ENCODE data around the gene RNASE12. TPM values are rescaled to one million over a fixed set of nuclear protein-coding genes. Genes with fewer than 3 reads are reported as not detected.

RNASE12 gene
- total and polyA plus RNA-seq, 9 of the 15 experiments (the other 6 are each of a cell fraction or from before 2014, with no cell fraction given) = 0.24 TPM; not detected in 8

DNA sequence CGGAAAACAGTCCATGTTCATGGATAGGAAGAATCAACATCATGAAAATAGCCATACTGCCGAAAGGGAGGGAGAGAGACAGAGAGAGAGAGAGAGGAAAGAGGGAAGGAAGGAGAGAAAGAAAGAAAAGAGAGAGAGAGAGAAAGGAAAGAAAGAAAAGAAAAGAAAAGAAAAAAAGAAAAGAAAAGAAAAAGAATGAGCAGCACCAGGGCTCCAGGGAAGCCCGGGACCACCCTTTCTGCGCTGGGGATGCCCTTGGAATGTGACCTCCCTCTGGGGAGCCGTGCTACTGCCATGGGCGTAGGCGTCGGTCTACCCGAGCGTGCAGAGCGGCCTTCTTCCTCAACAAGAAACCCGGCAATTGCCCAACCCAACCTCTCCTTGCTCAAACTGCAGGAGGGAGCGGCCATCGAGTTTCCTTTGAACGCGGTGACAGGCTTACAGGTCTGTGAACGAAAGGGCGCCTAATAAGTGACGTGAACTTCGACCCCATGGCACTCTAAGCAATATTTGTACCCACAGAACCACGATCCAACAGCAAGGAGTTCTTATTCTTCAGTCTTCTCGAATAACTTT lies 33.4 kb upstream of the RNASE12 start (continued):
- TF ChIP-seq, protein P1, sequence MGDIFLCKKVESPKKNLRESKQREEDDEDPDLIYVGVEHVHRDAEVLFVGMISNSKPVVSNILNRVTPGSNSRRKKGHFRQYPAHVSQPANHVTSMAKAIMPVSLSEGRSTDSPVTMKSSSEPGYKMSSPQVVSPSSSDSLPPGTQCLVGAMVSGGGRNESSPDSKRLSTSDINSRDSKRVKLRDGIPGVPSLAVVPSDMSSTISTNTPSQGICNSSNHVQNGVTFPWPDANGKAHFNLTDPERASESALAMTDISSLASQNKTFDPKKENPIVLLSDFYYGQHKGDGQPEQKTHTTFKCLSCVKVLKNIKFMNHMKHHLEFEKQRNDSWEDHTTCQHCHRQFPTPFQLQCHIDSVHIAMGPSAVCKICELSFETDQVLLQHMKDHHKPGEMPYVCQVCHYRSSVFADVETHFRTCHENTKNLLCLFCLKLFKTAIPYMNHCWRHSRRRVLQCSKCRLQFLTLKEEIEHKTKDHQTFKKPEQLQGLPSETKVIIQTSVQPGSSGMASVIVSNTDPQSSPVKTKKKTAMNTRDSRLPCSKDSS (IDR thresholded peaks at IDR 0.05; ENCODE audit: low read depth, partially characterized antibody) = peak; percentile 3
- TF ChIP-seq MTA1 (IDR thresholded peaks at IDR 0.05; ENCODE audit: borderline replicate concordance) = peak; percentile 31; the same call in 1 of the 2 replicates
- no peak for TF ChIP-seq POLR2A (conservative IDR thresholded peaks at IDR 0.05)
- TF ChIP-seq, protein P2, sequence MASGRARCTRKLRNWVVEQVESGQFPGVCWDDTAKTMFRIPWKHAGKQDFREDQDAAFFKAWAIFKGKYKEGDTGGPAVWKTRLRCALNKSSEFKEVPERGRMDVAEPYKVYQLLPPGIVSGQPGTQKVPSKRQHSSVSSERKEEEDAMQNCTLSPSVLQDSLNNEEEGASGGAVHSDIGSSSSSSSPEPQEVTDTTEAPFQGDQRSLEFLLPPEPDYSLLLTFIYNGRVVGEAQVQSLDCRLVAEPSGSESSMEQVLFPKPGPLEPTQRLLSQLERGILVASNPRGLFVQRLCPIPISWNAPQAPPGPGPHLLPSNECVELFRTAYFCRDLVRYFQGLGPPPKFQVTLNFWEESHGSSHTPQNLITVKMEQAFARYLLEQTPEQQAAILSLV (tag; IDR thresholded peaks at IDR 0.05) = 0 out of 2 replicates have a peak, but pooled peaks have one; percentile 16
- no peak for TF ChIP-seq LEF1 (IDR thresholded peaks at IDR 0.05)
- TF ChIP-seq ZFP30 (CRISPR knock-in tag; IDR thresholded peaks at IDR 0.05; ENCODE audit: borderline replicate concordance) = no peak
- peak; percentile 49; the same call in 1 of the 2 replicates for TF ChIP-seq NBN (IDR thresholded peaks at IDR 0.05; ENCODE audit: low read depth)
- no peak for TF ChIP-seq HNRNPUL1 (IDR thresholded peaks at IDR 0.05; ENCODE audit: low read length)
- TF ChIP-seq, protein P3, sequence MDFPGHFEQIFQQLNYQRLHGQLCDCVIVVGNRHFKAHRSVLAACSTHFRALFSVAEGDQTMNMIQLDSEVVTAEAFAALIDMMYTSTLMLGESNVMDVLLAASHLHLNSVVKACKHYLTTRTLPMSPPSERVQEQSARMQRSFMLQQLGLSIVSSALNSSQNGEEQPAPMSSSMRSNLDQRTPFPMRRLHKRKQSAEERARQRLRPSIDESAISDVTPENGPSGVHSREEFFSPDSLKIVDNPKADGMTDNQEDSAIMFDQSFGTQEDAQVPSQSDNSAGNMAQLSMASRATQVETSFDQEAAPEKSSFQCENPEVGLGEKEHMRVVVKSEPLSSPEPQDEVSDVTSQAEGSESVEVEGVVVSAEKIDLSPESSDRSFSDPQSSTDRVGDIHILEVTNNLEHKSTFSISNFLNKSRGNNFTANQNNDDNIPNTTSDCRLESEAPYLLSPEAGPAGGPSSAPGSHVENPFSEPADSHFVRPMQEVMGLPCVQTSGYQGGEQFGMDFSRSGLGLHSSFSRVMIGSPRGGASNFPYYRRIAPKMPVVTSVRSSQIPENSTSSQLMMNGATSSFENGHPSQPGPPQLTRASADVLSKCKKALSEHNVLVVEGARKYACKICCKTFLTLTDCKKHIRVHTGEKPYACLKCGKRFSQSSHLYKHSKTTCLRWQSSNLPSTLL (IDR thresholded peaks at IDR 0.05) = 0 out of 2 replicates have a peak, but pooled peaks have one; percentile 39
- no peak for TF ChIP-seq ZNF146 (CRISPR knock-in tag; IDR thresholded peaks at IDR 0.05; ENCODE audit: unreplicated experiment)
- peak; percentile 31; the same call in 1 of the 2 replicates for TF ChIP-seq HLTF (IDR thresholded peaks at IDR 0.05)
- TF ChIP-seq RBBP5 (IDR thresholded peaks at IDR 0.05; ENCODE audit: borderline replicate concordance, insufficient read depth, low read length, poor library complexity, severe bottlenecking) = peak; percentile 43
- TF ChIP-seq YY1 (IDR thresholded peaks at IDR 0.05; ENCODE audit: borderline replicate concordance in 1 of 3, control insufficient read depth in 1 of 3, extremely low read depth in 1 of 3, insufficient read depth in 3 of 3, insufficient read length in 1 of 3, insufficient replicate concordance in 2 of 3, low read depth in 1 of 3, low read length in 2 of 3) = peak in 1 of 3 experiments; percentile 57
- TF ChIP-seq, protein P4, sequence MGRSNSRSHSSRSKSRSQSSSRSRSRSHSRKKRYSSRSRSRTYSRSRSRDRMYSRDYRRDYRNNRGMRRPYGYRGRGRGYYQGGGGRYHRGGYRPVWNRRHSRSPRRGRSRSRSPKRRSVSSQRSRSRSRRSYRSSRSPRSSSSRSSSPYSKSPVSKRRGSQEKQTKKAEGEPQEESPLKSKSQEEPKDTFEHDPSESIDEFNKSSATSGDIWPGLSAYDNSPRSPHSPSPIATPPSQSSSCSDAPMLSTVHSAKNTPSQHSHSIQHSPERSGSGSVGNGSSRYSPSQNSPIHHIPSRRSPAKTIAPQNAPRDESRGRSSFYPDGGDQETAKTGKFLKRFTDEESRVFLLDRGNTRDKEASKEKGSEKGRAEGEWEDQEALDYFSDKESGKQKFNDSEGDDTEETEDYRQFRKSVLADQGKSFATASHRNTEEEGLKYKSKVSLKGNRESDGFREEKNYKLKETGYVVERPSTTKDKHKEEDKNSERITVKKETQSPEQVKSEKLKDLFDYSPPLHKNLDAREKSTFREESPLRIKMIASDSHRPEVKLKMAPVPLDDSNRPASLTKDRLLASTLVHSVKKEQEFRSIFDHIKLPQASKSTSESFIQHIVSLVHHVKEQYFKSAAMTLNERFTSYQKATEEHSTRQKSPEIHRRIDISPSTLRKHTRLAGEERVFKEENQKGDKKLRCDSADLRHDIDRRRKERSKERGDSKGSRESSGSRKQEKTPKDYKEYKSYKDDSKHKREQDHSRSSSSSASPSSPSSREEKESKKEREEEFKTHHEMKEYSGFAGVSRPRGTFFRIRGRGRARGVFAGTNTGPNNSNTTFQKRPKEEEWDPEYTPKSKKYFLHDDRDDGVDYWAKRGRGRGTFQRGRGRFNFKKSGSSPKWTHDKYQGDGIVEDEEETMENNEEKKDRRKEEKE (IDR thresholded peaks at IDR 0.05; ENCODE audit: borderline replicate concordance in 1 of 2, control insufficient read depth in 1 of 2, low read depth in 2 of 2, low read length in 1 of 2) = no peak
- TF ChIP-seq ZKSCAN3 (CRISPR knock-in tag; IDR thresholded peaks at IDR 0.05) = no peak
- no peak for TF ChIP-seq MYBL2 (IDR thresholded peaks at IDR 0.05; ENCODE audit: low read depth)
- TF ChIP-seq MYBL2 (CRISPR knock-in tag; IDR thresholded peaks at IDR 0.05; ENCODE audit: borderline replicate concordance) = no peak
- 0 out of 2 replicates have a peak, but pooled peaks have one; percentile 62 for TF ChIP-seq LARP7 (IDR thresholded peaks at IDR 0.05)
- no peak for TF ChIP-seq SMARCC2 (IDR thresholded peaks at IDR 0.05; ENCODE audit: low read depth)
- TF ChIP-seq NR2C1 (IDR thresholded peaks at IDR 0.05) = peak; percentile 79
- TF ChIP-seq NR2C1 (tag; IDR thresholded peaks at IDR 0.05) = peak; percentile 83
- TF ChIP-seq ZNF239 (CRISPR knock-in tag; IDR thresholded peaks at IDR 0.05) = no peak

Data from K562 (cell line).